HepG2 (cell line): ENCODE results near the gene WTAP. TPM values are rescaled to one million over a fixed set of nuclear protein-coding genes. Genes with fewer than 3 reads are reported as not detected.

Experiments used
- ATF3 ChIP-seq: sonication (generic); formaldehyde crosslinking; IDR thresholded peaks from 2 replicates; pipeline ENCODE4 v1.4.0; 2020; ENCODE audit warnings: missing genetic modification reagents
- CREB3 ChIP-seq: sonication (generic); formaldehyde crosslinking; IDR thresholded peaks from 2 replicates; pipeline ENCODE4 v1.5.0; 2020; ENCODE audit warnings: missing genetic modification reagents
- GPN1 ChIP-seq: sonication (generic); formaldehyde crosslinking; IDR thresholded peaks from 2 replicates; pipeline ENCODE4 v1.5.1; 2020; ENCODE audit warnings: missing genetic modification reagents, borderline replicate concordance
- KMT2A ChIP-seq: sonication (generic); formaldehyde crosslinking; IDR thresholded peaks from 2 replicates; pipeline ENCODE4 v1.4.0; 2020; ENCODE audit warnings: missing genetic modification reagents
- MXI1 ChIP-seq: IDR thresholded peaks from 3 replicates; pipeline ENCODE4 v1.6.1; 2012; ENCODE audit warnings: low read depth, low read length, inconsistent platforms, borderline replicate concordance
- NFE2 ChIP-seq: sonication (generic); formaldehyde crosslinking; IDR thresholded peaks from 2 replicates; pipeline ENCODE4 v1.4.0; 2020; ENCODE audit warnings: missing genetic modification reagents
- PATZ1 ChIP-seq: sonication (generic); formaldehyde crosslinking; IDR thresholded peaks from 2 replicates; pipeline ENCODE4 v1.4.0; 2020; ENCODE audit warnings: missing genetic modification reagents
- PAX8 ChIP-seq: sonication (generic); formaldehyde crosslinking; IDR thresholded peaks from 2 replicates; pipeline ENCODE4 v1.8.0; 2022; ENCODE audit warnings: mild to moderate bottlenecking, missing genetic modification reagents, borderline replicate concordance
- SNAPC4 ChIP-seq: sonication (generic); formaldehyde crosslinking; IDR thresholded peaks from 2 replicates; pipeline ENCODE4 v1.4.0; 2020; ENCODE audit warnings: mild to moderate bottlenecking, missing genetic modification reagents
- TRAFD1 ChIP-seq: sonication (generic); formaldehyde crosslinking; IDR thresholded peaks from 2 replicates; pipeline ENCODE4 v1.5.1; 2020; ENCODE audit warnings: missing genetic modification reagents, mild to moderate bottlenecking, borderline replicate concordance
- ZNF430 ChIP-seq: sonication (generic); formaldehyde crosslinking; IDR thresholded peaks from 2 replicates; pipeline ENCODE4 v1.9.0; 2021; ENCODE audit warnings: mild to moderate bottlenecking, missing genetic modification reagents
- ZNF724P ChIP-seq: sonication (generic); formaldehyde crosslinking; IDR thresholded peaks from 2 replicates; pipeline ENCODE4 v1.8.0; 2022; ENCODE audit warnings: missing genetic modification reagents, borderline replicate concordance
- ZNF879 ChIP-seq: sonication (generic); formaldehyde crosslinking; IDR thresholded peaks from 2 replicates; pipeline ENCODE4 v1.8.1; 2023; ENCODE audit warnings: missing genetic modification reagents
- ZXDC ChIP-seq: sonication (generic); formaldehyde crosslinking; IDR thresholded peaks from 2 replicates; pipeline ENCODE4 v1.5.0; 2020; ENCODE audit warnings: mild to moderate bottlenecking, missing genetic modification reagents
- polyA plus RNA-seq, 8 experiments: library from polyadenylated mRNA; depleted of rRNA in 3 of 8; stranded (reverse) in 7 of 8; unstranded in 1 of 8; fragments of >200 nt; fragmentation: Illumina TruSeq in 4 of 8; extraction: Trizol in 4 of 8; gene quantifications; 2 replicates each; pipeline versions ENCODE4 v1.2.1 to v1.2.3, GENCODE V29; 2011 to 2016; ENCODE audit warnings: low read depth in 4 of 8, missing spikeins in 1 of 8, mixed read lengths in 1 of 8; ENCODE audit not compliant: insufficient read depth in 1 of 8
- total RNA-seq, 5 experiments: library from RNA; depleted of rRNA; stranded (reverse); fragments of >200 nt; fragmentation: Illumina TruSeq; extraction: Trizol; gene quantifications; 2 replicates each; pipeline ENCODE4 v1.2.3, GENCODE V29; 2016; ENCODE audit warnings: low read depth in 1 of 5

The WTAP gene
- total and polyA plus RNA-seq, 2 of the 13 experiments (the other 11 are each of a cell fraction or from before 2014, with no cell fraction given) = 31.6 to 167 TPM

- TF ChIP-seq PATZ1 (CRISPR knock-in tag) (peak; percentile 83), CREB3 (no peak), ZNF430 (CRISPR knock-in tag) (peak; percentile 89), ZXDC (CRISPR knock-in tag) (no peak), ZNF879 (peak; percentile 2; the same call in 1 of the 2 replicates), ATF3 (CRISPR knock-in tag) (0 out of 2 replicates have a peak, but pooled peaks have one; percentile 23), KMT2A (CRISPR knock-in tag) (peak; percentile 95), MXI1 (peak; percentile 93; the same call in 2 of the 3 replicates), NFE2 (CRISPR knock-in tag) (no peak), SNAPC4 (CRISPR knock-in tag) (peak; percentile 85), TRAFD1 (no peak), GPN1 (CRISPR knock-in tag) (peak; percentile 41; the same call in 1 of the 2 replicates), ZNF724P (0 out of 2 replicates have a peak, but pooled peaks have one; percentile 5), PAX8 (CRISPR knock-in tag) (peak; percentile 74; the same call in 1 of the 2 replicates)
Observed at GRCh38 chr6:159789377-159790148, 62.3 kb downstream of the WTAP start, which contains the start of gene TCP1 (continued).
